ENCODE measurements around the gene DNAJC11.

GRCh38 chr1:6638226-6638625 is 63.4 kb downstream of the DNAJC11 start:
- no peak for TF ChIP-seq CTCF (IDR thresholded peaks at IDR 0.05)
- TF ChIP-seq EZH2 (IDR thresholded peaks at IDR 0.05): no peak
- no peak for TF ChIP-seq EZH2phosphoT487 (IDR thresholded peaks at IDR 0.05)

All from neural progenitor cell (in vitro differentiated cells).